Neural crest cell (in vitro differentiated cells): ENCODE data around the gene MLIP. TPM values are rescaled to one million over a fixed set of nuclear protein-coding genes. Genes with fewer than 3 reads are reported as not detected.
A peak's percentile ranks its signal among the peaks of the same experiment; 100 is the strongest.

ENCODE experiments used
- DNase-seq: peaks from one replicate; pipeline ENCODE4 v3.0.0; 2021; ENCODE audit warnings: low read depth, mixed read lengths, low spot score
- H3K27ac Mint-ChIP-seq: one replicate; pipeline ENCODE4 v1.8.0; 2021; ENCODE audit warnings: mild to moderate bottlenecking, mixed read lengths; ENCODE audit not compliant: unreplicated experiment
- H3K27me3 Mint-ChIP-seq: 2 replicates; pipeline ENCODE4 v1.8.0; 2021; ENCODE audit warnings: low read depth, mild to moderate bottlenecking, mixed read lengths
- H3K36me3 Mint-ChIP-seq: 2 replicates; pipeline ENCODE4 v1.8.0; 2021; ENCODE audit warnings: low read depth, mild to moderate bottlenecking, mixed read lengths
- H3K4me1 Mint-ChIP-seq: 2 replicates; pipeline ENCODE4 v1.8.0; 2021; ENCODE audit warnings: mixed read lengths
- H3K4me3 Mint-ChIP-seq: one replicate; pipeline ENCODE4 v1.8.0; 2021; ENCODE audit warnings: mild to moderate bottlenecking, mixed read lengths
- H3K9me3 Mint-ChIP-seq: 2 replicates; pipeline ENCODE4 v1.8.0; 2021; ENCODE audit warnings: mixed read lengths
- total RNA-seq: library from RNA; stranded (reverse); gene quantifications from 2 replicates; pipeline ENCODE4 v1.2.1, GENCODE V29; 2021
- TF ChIP-seq, protein P1 (sequence below): fragments of 200-600 bp; sonication (generic); conservative IDR thresholded peaks from 2 replicates; pipeline ENCODE4 v1.5.0; 2021; ENCODE audit warnings: antibody characterized with exemption, mild to moderate bottlenecking

The MLIP gene
- total RNA-seq, 1 donor from 2014 or later, result not detected

DNA sequence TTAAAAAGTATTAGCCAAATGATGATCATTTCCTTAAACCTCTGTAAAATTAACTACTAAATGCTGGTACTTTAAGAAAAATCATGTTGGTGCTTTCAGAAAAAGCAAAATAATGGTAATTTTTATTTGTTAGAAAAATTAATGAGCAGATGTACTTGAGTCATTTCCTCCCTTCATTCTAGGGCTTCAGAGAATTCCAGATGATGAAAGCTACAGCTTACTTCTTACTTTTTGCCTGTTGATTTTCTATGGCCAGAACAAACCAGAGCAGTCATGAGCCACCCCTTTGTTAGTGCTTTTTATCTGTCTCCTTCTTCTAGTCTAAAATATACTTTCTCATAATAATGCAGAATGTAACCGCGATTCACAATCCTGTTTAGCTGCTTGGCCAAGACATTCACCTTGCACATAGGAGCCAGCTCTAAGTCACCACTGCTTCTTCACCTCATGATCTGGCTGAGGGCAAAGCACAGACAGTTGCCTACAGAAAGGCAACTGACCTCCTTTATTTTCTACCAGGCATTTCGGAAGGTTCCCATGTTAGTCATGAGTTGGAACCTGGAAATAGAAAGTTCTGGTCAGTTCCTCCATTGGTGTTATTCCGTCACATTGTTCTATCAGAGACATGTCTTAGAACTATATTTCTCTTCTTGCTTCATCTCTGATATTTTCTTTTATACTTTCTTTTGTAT is 153.5 kb downstream of the MLIP start:
- no peak for DNase-seq
- Mint-ChIP-seq H3K27me3 (no peaks in the 10 kb centered on the region), H3K4me3 (no peak overlapping the region), H3K27ac (no peak overlapping the region), H3K4me1 (no peaks in the 10 kb centered on the region), H3K9me3 (no peaks in the 10 kb centered on the region), H3K36me3 (no peaks in the 10 kb centered on the region)
- TF ChIP-seq, protein P1, sequence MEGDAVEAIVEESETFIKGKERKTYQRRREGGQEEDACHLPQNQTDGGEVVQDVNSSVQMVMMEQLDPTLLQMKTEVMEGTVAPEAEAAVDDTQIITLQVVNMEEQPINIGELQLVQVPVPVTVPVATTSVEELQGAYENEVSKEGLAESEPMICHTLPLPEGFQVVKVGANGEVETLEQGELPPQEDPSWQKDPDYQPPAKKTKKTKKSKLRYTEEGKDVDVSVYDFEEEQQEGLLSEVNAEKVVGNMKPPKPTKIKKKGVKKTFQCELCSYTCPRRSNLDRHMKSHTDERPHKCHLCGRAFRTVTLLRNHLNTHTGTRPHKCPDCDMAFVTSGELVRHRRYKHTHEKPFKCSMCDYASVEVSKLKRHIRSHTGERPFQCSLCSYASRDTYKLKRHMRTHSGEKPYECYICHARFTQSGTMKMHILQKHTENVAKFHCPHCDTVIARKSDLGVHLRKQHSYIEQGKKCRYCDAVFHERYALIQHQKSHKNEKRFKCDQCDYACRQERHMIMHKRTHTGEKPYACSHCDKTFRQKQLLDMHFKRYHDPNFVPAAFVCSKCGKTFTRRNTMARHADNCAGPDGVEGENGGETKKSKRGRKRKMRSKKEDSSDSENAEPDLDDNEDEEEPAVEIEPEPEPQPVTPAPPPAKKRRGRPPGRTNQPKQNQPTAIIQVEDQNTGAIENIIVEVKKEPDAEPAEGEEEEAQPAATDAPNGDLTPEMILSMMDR, result no peak

DNA sequence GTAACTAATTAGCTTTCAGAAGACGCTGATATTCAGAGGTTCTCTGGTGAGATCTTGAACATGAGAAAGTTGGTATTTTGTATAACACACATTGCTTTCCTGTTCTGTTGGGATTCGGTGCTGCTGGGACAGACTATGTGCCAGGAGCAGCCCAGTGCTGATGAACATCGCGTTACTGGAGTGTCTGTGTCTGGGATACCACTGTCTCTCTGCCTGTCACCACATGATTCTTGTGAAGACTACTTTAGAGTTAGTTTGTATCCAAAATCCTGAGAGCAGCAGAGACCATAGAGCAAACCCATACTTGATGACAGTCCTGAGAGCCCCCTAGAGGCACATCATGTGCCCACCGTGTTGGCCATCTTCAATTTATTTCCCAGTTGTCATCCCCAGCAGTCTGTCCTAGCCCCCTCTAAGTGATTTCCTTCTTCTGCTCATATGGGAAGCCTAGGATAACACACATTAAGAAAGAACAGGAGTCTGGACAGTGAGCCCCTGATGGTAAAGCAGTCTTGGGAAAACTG is 155.2 kb downstream of the MLIP start:
- TF ChIP-seq, protein P1, result no peak
- Mint-ChIP-seq H3K4me1 (no peaks in the 10 kb centered on the region), H3K4me3 (no peak overlapping the region), H3K27me3 (no peaks in the 10 kb centered on the region), H3K9me3 (no peaks in the 10 kb centered on the region), H3K36me3 (no peaks in the 10 kb centered on the region), H3K27ac (no peak overlapping the region)
- DNase-seq, result no peak

DNA sequence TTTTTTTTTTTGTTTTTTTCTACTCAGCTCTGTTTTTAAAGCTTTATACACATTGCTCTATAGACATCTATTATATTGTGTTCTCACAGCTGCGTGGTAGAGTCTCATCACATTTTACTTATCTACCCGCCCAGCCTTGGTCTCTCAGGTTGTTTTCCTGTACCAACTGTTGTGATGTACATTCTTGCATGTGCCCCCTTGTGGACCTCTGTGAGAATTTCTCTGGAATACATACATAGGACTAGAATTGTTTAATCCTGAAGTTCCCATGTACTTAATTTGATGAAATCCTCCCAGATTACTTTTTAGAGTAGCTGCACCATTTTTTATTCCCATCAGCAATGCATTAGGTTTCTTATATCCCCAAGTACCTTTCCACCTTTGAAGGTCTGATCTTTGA is 156.6 kb downstream of the MLIP start:
- DNase-seq, result no peak
- Mint-ChIP-seq H3K36me3 (no peaks in the 10 kb centered on the region), H3K4me1 (no peaks in the 10 kb centered on the region), H3K27me3 (no peaks in the 10 kb centered on the region), H3K9me3 (no peaks in the 10 kb centered on the region), H3K27ac (no peak overlapping the region), H3K4me3 (no peak overlapping the region)
- TF ChIP-seq, protein P1, result peak; percentile 67

DNA sequence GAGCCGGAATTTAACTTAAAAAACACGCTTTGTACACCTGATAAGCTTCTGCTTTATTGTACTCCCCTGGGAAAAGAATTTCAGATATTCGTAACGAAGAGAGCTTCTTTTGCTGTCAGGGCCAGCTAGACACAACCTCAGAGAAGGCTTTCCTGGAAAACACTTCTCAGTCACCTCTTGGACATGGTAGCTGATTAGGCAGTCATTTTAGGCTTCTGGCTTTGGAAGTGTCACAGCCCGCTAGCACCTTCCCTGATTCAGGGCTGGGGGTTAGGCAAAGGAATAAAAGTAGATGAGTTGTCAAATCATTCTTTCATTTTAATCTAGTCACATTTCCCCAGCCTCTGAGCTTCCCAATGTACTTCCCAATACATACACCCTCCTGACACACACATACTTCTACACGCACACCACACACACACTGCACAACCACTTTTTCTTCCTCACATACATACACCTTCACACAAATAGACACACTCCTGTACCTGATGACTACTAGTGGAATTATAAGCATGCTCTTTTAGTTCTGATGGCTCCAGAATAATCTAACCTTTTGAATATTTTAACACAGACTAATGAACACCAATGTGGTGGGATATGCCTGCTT is 162.1 kb downstream of the MLIP start:
- Mint-ChIP-seq H3K9me3 (no peaks in the 10 kb centered on the region), H3K36me3 (no peaks in the 10 kb centered on the region), H3K4me3 (no peak overlapping the region)

DNA sequence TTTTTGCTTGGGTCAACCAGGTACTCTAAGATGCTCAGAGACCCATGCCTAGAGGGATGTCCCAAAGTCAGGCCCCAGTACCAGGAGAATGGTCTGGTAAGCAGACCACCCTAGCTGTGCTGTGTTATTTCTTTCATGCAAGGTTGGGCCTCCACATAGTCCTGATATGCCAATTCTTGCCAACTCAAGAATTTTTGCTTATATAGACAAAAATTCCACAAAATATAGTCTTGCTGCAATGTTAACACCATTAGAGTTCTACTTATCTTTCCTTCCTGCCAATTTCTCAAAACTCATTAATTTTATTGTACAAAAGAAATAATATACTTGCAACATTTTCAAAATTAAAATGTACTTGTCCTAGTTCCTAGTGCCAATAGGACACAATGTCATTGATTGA is 163.1 kb downstream of the MLIP start:
- DNase-seq, result no peak
- TF ChIP-seq, protein P1, result no peak
- H3K4me1 Mint-ChIP-seq, result no peaks in the 10 kb centered on the region
- no peaks in the 10 kb centered on the region for H3K36me3 Mint-ChIP-seq
- no peaks in the 10 kb centered on the region for H3K27me3 Mint-ChIP-seq
- no peak overlapping the region for H3K27ac Mint-ChIP-seq
- no peak overlapping the region for H3K4me3 Mint-ChIP-seq
- peaks cover 2% of the 10 kb centered on the region for H3K9me3 Mint-ChIP-seq

More for the DNA sequence above, 162.1 kb downstream of the MLIP start:
- peak overlapping the region; percentile 28 for H3K27ac Mint-ChIP-seq
- TF ChIP-seq, protein P1, result no peak
- H3K4me1 Mint-ChIP-seq, result no peaks in the 10 kb centered on the region
- H3K27me3 Mint-ChIP-seq, result no peaks in the 10 kb centered on the region
- no peak for DNase-seq
